LNCAP (cell line): ENCODE results near the gene GPNMB.

Experiments
- TF ChIP-seq, protein P1 (sequence below): fragments of 450-650 bp; IDR thresholded peaks from 2 replicates; pipeline ENCODE4 v1.5.1; 2017; ENCODE audit warnings: mild to moderate bottlenecking

The GPNMB gene

DNA sequence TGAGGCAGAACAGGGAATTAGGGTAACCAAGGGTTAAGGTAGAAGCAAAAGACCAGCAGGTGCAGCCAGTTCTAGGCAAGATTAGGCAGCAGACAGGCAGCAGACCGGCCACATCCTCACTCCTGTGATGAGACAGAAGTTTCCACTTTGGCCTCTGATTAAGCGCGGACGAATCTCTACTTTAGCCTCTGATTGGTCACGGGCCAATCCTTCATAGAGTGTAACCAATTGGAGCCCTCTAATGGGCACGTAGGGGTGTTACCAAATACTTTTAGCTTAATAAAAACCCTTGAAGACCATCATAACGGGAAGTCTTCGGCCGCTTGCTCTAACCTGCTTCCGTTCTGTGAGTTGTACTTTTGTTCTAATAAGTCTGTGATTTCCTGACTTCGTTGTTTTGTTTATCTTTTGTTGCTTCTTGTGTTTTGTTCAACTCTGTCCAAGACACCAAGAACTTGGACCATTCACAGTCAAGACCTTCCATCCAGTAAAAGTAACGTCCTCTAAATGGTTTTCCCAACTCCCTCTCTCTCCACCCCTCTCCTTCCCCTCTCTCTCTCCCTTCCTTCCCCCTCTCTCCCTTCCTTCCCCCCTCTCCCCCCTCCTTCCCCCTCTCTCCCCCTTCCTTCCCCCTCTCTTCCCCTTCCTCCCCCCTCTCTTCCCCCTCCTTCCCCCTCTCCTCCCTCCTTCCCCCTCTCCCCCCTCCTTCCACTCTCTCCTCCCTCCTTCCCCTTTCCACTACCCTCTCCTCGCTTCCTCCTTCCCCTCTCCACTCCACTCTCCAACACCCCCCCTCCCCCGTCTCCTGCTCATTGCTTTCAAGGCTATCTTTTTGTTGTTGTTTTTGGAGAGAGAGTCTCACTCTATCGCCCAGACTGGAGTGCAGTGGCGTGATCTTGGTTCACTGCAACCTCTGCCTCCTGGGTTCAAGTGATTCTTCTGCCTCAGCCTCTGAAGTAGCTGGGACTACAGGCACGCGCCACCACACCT lies 39.4 kb downstream of the GPNMB start:
- TF ChIP-seq, protein P1, sequence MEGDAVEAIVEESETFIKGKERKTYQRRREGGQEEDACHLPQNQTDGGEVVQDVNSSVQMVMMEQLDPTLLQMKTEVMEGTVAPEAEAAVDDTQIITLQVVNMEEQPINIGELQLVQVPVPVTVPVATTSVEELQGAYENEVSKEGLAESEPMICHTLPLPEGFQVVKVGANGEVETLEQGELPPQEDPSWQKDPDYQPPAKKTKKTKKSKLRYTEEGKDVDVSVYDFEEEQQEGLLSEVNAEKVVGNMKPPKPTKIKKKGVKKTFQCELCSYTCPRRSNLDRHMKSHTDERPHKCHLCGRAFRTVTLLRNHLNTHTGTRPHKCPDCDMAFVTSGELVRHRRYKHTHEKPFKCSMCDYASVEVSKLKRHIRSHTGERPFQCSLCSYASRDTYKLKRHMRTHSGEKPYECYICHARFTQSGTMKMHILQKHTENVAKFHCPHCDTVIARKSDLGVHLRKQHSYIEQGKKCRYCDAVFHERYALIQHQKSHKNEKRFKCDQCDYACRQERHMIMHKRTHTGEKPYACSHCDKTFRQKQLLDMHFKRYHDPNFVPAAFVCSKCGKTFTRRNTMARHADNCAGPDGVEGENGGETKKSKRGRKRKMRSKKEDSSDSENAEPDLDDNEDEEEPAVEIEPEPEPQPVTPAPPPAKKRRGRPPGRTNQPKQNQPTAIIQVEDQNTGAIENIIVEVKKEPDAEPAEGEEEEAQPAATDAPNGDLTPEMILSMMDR = no peak

DNA sequence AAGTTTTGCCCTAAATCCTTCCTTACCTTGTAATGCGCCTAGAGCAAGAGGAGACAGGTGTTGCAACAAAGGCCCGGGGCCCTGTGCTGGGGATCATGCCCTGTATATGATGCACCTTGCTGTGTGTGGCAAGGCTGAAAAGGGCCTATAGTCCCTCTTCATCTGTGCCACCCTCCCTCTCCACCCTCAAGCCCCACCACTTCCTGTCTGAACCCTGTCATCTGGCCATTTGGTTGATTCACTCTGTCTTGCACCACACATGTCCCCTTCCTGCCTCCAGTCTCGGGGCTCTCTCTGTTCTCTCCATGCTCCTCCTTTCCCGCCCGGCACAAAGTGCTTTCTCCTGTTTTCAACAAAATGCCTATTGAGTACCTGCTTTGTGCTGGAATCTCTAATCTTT lies 41.0 kb downstream of the GPNMB start:
- TF ChIP-seq, protein P1 = no peak

DNA sequence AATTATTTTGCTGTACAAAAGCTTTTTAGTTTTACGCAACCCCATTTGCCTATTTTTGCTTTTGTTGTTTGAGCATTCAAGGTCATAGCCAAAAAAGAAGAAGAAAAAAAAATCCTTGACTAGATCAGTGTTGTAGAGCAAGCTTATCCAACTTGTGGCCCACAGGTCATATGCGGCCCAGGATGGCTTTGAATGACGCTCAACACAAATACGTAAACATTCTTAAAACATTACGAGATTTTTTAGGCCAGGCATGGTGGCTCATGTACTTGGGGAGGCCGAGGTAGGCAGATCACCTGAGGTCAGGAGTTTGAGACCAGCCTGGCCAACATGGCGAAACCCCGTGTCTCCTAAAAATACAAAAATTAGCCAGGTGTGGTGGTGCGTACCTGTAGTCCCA lies 44.4 kb downstream of the GPNMB start:
- TF ChIP-seq, protein P1 = no peak

DNA sequence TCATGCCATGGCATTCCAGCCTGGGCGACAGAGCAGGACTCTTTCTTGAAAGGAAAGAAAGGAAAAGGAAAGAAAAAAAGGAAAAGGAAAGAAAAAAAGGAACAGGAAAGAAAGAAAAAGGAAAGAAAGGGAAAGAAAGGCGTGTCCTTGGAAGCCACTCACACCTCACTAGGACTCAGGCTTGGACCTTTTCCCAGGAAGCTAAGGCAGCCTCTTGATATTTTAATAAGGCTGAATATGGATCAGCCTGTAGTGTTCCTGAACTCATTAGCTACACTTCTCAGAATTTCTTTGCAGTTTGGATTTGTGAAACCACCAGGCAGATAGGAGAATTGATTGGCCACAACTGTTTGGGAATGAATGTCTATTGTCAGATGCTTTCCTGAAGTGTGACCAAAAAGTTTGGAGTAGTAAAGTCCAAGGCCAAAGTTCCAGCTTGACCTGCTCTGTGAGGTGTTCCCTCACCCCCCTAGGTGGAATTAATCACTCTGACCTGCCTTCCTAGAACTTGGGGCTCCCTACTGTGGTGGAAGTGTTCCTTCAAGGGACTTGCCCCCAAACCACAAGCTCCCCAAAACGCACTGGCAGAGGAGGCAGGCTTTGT lies 45.5 kb downstream of the GPNMB start:
- TF ChIP-seq, protein P1 = no peak

DNA sequence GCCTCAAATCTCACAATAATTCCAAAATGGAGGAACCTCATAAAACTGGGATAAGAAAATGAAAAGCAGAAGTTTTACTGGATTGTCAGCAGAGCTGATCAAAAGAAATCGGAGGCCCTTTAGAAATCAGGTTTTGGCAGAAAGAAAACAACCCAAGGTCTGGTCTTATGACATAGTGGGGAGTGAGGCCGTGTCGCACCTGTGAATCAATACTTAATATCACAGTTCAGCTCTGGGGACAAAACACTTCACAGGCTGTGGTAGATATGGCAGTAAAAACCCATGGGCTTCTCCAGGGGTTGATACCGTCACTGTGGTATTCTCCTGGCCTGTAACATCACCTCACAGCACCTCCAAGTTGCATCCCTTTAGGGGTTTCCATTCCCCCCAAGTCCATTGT lies 46.0 kb downstream of the GPNMB start:
- TF ChIP-seq, protein P1 = no peak

DNA sequence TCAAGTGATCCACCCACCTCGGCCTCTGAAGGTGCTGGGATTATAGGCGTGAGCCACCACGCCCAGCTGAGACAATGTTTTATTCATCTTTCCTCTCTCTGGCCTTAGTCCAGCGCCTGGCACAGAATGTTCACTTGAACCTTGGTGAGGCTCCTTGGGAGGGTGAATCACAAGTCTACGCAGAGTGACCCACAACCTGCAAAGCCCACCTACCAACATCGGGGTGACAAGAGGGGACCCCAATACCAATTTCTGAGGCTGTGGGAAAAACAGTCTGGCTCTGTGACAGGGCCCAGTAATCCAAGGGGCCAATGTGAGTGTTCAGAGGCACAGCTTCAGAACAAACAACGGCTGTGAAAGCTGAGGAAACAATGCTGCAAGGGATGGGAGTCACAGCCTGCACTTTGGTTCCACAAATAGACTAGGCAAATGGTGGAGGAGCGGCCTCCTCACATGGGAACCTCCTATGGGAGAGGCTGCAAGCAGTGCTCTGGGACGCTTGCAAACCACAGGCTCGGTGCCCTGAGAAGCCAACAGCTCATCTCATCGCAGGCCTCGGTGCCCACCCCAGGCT lies 47.0 kb downstream of the GPNMB start:
- TF ChIP-seq, protein P1 = no peak

DNA sequence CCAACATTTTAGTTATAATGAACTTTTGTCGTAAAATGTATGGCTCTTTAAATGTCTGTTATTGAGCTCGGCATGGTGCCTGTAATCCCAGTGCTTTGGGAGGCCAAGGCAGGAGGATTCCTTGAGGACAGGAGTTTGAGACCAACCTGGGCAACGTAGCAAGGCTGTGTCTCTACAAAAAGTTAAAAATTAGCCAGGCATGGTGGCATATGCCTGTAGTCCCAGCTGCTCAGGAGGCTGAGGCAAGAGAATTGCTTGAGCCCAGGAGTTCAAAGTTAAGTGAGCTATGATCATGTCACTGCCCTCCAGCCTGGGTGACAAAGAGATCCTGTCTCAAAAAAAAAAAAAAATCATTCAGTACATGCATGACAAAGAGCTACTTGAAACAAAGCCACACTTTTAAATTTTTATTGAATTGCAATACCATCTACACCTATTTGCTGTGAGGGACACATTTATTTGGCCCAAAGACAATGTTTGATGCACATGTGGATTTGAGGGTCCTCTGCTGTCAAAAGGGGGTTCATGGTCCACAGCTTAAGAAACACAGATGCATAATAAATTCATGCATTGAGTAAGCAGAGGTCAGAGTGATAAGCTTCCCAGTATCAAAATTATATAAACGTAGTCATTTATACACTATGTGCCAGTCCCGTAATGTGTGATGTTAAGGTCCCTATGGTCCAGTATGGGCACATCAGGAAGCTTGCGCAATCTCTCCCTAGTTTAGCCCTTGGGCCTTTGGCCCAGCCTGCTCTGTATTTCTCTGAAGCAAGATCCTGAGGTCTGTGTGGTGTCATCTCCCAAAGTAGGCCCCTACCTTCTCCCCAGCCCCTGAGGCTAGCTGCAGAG lies 48.2 kb downstream of the GPNMB start:
- TF ChIP-seq, protein P1 = no peak
